Tongue (tissue), 2 donors: ENCODE results near the gene ABI3BP. TPM values are rescaled to one million over a fixed set of nuclear protein-coding genes. Genes with fewer than 3 reads are reported as not detected.
A peak's percentile ranks its signal among the peaks of the same experiment; 100 is the strongest.
"Not testable (repeated sequence)": the region's sequence is repeated elsewhere in the genome, so short reads cannot be mapped to it uniquely, and the experiment has no call there.

Experiments used
- DNase-seq: peaks from one replicate; pipeline ENCODE4 v3.0.0-alpha.2; 2015
- total RNA-seq: library from RNA; depleted of rRNA; stranded (reverse); fragments of >200 nt; gene quantifications from one replicate; pipeline ENCODE4 v1.2.3, GENCODE V29; 2014

The ABI3BP gene, protein sequence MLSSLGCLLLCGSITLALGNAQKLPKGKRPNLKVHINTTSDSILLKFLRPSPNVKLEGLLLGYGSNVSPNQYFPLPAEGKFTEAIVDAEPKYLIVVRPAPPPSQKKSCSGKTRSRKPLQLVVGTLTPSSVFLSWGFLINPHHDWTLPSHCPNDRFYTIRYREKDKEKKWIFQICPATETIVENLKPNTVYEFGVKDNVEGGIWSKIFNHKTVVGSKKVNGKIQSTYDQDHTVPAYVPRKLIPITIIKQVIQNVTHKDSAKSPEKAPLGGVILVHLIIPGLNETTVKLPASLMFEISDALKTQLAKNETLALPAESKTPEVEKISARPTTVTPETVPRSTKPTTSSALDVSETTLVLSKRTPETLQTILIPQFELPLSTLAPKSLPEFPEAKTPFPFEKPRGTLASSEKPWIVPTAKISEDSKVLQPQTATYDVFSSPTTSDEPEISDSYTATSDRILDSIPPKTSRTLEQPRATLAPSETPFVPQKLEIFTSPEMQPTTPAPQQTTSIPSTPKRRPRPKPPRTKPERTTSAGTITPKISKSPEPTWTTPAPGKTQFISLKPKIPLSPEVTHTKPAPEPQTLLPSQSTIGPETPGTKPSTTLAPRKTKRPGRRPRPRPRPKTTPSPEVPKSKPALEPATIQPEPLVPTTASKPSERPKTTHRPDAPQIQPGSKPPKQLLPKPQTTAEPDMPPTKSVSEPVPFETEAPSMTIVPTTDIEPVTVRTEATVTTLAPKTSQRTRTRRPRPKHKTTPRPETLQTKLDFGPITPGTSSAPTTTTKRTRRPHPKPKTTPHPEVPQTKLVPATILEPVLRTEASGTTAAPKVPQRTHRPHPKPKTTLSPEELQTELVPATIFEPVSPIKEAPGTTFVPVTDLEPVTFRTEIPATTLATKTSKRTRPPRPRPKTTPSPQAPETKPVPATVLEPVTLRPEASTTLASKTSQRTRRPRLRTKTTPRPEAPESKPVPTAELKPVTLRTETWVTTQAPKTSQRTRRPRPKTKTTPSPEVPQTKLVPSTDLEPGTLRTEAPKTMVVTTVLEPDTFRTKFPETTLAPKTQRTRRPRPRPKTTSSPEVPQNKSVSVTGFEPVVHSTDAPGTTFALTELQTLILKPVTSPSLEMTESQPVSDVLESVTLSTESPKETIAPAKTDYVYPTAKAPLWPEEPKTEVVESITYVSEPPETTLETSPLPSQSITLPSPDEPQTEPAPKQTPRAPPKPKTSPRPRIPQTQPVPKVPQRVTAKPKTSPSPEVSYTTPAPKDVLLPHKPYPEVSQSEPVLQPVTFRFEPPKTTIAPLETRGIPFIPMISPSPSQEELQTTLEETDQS (N-terminal part only)
- total RNA-seq = 88.9 TPM

GRCh38 chr3:100993309-100993708, at the start of gene ABI3BP:
TSS of gene ABI3BP (minus strand) at chr3:100993421. CDS start at chr3:100993384, 37 bp downstream.
- DNase-seq = peak; percentile 89

GRCh38 chr3:101039285-101039684, 46.1 kb upstream of the ABI3BP start:
- peak; percentile 46 for DNase-seq

DNA sequence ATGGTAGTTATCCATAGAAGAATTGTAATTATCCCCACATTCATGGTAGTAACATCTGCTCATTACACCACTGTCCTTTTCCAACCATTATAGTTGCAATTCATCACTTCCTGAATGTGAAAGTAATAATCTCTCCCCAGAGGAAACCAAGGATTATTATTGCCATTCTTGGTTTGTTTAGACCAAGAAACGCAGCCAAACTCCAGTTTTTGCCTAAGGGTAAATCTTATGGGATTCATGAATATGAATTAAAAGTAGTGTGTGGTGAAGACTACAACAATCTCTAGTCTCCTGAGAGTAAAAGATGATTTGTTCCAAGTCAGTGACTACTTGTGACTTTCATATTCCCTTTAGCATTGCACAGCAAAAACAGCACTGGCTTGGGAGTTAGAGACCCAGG, 45.7 kb upstream of the ABI3BP start:
- DNase-seq = no peak

GRCh38 chr3:101038393-101038792, 45.2 kb upstream of the ABI3BP start:
- DNase-seq = no peak

GRCh38 chr3:101037613-101038012, 44.4 kb upstream of the ABI3BP start:
- no peak for DNase-seq

DNA sequence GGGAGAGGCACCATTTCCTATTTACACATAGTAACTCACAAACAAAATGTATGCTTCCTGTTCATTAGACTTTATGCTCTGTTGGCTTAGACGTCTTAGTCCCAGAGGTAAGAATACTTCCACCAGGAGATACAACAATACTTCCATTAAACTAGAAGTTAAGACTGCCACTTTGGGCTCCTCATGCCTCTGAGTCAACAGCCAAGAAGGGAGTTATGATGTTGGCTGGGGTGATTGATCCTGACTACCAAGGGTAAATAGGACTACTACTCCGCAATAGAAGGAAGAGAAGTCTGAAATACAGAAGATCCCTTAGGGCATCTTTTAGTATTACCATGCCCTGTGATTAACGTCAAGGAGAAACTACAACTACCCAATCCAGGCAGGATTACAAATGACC, 43.5 kb upstream of the ABI3BP start:
- no peak for DNase-seq

GRCh38 chr3:101036213-101036618, 43.0 kb upstream of the ABI3BP start:
- no peak for DNase-seq

DNA sequence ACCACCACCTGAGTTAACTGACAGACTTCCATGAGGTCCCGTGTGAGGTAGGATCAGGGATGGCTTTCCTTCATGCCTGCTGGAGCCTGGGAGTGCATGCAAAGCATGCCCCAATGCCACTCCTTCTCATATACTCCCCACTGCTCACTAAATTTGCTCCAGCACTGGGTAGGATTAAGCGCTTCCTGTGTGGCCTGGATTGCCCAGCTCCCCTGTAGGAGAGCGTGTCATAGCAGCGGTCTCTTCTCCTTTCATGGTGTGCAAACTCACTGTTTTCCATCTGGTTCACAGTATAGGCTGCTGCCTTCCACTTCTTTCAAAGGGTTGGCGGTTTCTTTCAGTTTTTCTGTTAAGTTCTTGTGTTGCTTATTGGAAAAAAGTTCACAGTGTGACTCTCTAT, 34.1 kb upstream of the ABI3BP start:
- DNase-seq = no peak

GRCh38 chr3:101026881-101027280, 33.7 kb upstream of the ABI3BP start:
- no peak for DNase-seq

DNA sequence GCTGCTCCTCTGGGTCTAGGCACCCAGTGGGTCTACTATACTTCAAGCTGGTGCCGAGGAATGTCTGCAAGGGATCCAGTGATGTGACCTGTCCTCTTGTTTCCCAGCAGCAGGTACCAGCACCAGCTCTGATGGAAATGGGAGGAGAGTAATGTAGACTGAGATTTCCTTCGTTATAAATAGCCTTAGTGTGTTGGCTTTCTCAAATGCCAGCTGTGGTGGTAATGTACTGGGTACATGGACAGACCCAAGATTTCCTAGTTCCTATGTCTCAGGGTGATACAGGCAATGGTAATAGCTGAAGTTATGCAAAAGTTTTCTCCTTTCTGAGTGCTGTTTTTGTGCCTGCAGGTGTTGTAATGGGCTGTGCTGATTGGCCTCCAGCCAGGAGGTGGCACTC, 33.0 kb upstream of the ABI3BP start:
- no peak for DNase-seq

- DNase-seq = no peak
These were observed 27.3 kb upstream of the ABI3BP start for GRCh38 chr3:101020351-101021015.

GRCh38 chr3:101017017-101017416, 23.8 kb upstream of the ABI3BP start:
- peak; percentile 63 for DNase-seq

- not testable (repeated sequence) for DNase-seq
These were observed 19.1 kb upstream of the ABI3BP start for GRCh38 chr3:101012312-101012711.

- no peak for DNase-seq
These were observed 17.9 kb upstream of the ABI3BP start for GRCh38 chr3:101011136-101011535.

GRCh38 chr3:101010296-101010695, 17.1 kb upstream of the ABI3BP start:
- no peak for DNase-seq

DNA sequence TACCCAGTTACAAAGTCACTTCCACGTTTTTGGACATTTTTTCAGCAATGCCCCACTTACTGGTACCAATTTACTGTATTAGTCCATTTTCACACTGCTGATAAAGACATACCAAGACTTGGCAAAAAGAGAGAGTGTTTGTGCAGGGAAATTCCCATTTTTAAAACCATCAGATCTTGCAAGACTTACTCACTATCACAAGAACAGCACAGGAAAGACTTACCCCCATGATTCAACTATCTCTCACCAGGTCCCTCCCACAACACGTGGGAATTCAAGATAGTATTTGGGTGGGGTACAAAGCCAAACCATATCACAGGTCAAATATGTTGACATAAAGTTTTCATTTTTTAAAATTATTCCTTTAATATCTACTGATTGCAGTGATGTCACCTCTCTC, 16.2 kb upstream of the ABI3BP start:
- no peak for DNase-seq

DNA sequence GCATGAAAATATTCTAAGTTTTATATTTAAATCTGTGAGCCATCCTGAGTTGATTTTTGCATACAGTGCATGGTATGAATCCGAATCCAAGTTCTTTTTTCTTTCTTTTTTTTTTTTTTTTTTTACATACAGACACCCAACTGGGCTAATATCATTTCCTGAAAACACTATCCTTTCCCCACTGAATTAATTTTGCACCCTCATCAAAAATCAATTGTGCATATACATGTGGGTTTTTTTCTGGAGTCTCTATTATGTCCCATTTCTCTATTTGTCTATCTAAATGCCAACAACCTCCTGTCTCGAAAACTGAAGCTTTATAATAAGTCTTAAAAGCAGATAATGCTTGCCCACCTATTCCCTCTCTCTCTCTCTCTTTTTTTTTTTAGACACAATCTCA, 5.9 kb upstream of the ABI3BP start:
- DNase-seq = no peak

- no peak for DNase-seq
These were observed 1.6 kb upstream of the ABI3BP start for GRCh38 chr3:100994809-100995208.

- DNase-seq = no peak
These were observed 966 bp upstream of the ABI3BP start for GRCh38 chr3:100994187-100994586.

- DNase-seq = peak; percentile 72
These were observed 799 bp downstream of the ABI3BP start for GRCh38 chr3:100992231-100993012.

DNA sequence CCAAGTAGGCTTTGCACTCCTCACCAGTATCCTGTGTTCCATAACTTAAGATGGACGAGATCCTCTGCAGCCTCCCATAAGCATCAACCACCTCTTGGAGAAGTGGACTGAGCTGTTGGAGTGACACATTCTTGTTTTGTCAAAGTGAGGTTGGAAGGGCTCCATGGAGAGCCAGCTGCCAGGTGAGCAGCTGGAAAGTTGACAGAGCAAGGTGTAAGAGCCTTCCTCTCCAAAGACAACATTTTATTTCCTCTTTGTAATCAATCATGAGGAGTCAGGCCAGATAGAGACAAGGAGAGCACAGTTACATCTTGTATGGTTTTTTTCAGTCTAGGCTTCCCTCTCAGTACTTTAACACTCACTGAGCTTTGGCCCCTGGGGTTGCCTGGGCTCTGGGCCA, 5.1 kb downstream of the ABI3BP start:
- no peak for DNase-seq
